PC-9 (cell line): Measurements from ENCODE around the gene DPP9. TPM values are rescaled to one million over a fixed set of nuclear protein-coding genes. Genes with fewer than 3 reads are reported as not detected.

Experiments
- BruUV-seq: library from RNA; stranded (reverse); fragments of 400-500 nt; replicated peaks from 2 replicates; lab custom pipeline; 2021; lab: Mats Ljungman, UMichigan
- CTCF ChIA-PET: fragments of 300-600 bp; sonication (Branson Sonifier 250); formaldehyde crosslinking; loops from one replicate; lab custom pipeline; 2022; ENCODE audit warnings: antibody characterized with exemption; lab: Charles Lee
- POLR2A ChIA-PET: fragments of 300-600 bp; sonication (Branson Sonifier 250); formaldehyde crosslinking; loops from one replicate; lab custom pipeline; 2022; ENCODE audit warnings: antibody characterized with exemption; ENCODE audit not compliant: unreplicated experiment; lab: Charles Lee
- DNase-seq, 2 experiments: peaks; one replicate each; pipeline versions ENCODE4 v3.0.0 to v3.0.0-alpha.2; 2015 to 2022; ENCODE audit warnings: mixed read lengths in 1 of 2
- H2AFZ ChIP-seq: fragments of 200-600 bp; sonication (generic); 2 replicates; pipeline ENCODE4 v1.8.1; 2017; ENCODE audit warnings: antibody characterized with exemption
- H3F3A ChIP-seq: fragments of 200-600 bp; sonication (generic); 2 replicates; pipeline ENCODE4 v1.8.1; 2017; ENCODE audit warnings: antibody characterized with exemption, mild to moderate bottlenecking, low read depth; ENCODE audit not compliant: insufficient read depth
- H3K27ac ChIP-seq: fragments of 200-600 bp; sonication (generic); 2 replicates; pipeline ENCODE4 v1.6.1; 2016; ENCODE audit warnings: mixed run types
- H3K27me3 ChIP-seq: fragments of 200-600 bp; sonication (generic); 2 replicates; pipeline ENCODE4 v1.6.1; 2016; ENCODE audit warnings: low read depth, mixed run types; ENCODE audit not compliant: insufficient read depth
- H3K36me3 ChIP-seq: fragments of 200-600 bp; sonication (generic); 2 replicates; pipeline ENCODE4 v1.6.1; 2016; ENCODE audit warnings: low read depth, mixed run types
- H3K4me1 ChIP-seq: fragments of 200-600 bp; sonication (generic); replicated peaks from 2 replicates; pipeline ENCODE4 v1.6.1; 2016; ENCODE audit warnings: mixed run types; ENCODE audit not compliant: insufficient read depth
- H3K4me2 ChIP-seq: fragments of 200-600 bp; sonication (generic); 2 replicates; pipeline ENCODE4 v1.6.1; 2017; ENCODE audit warnings: mixed run types
- H3K4me3 ChIP-seq: fragments of 200-600 bp; sonication (generic); 2 replicates; pipeline ENCODE4 v1.6.1; 2016; ENCODE audit warnings: mixed run types
- H3K79me2 ChIP-seq: fragments of 200-600 bp; sonication (generic); 2 replicates; pipeline ENCODE4 v1.6.1; 2017; ENCODE audit warnings: low read depth, mixed run types
- H3K9me2 ChIP-seq: fragments of 200-600 bp; sonication (generic); 2 replicates; pipeline ENCODE4 v1.8.1; 2017; ENCODE audit warnings: mild to moderate bottlenecking; ENCODE audit not compliant: insufficient read depth
- H3K9me3 ChIP-seq: fragments of 200-600 bp; sonication (generic); 2 replicates; pipeline ENCODE4 v1.8.1; 2016; ENCODE audit warnings: low read depth; ENCODE audit not compliant: insufficient read depth
- H4K20me1 ChIP-seq: fragments of 200-600 bp; sonication (generic); 2 replicates; pipeline ENCODE4 v1.8.1; 2017; ENCODE audit not compliant: insufficient read depth
- EZH2 ChIP-seq: fragments of 200-600 bp; sonication (generic); IDR thresholded peaks from 2 replicates; pipeline ENCODE4 v1.8.0; 2017; ENCODE audit warnings: antibody characterized with exemption, low read depth
- intact Hi-C: fragments of 100-400 bp; cut with micrococcal nuclease; formaldehyde crosslinking; loops from one replicate; pipeline ENCODE4 v1.10.0; 2022; ENCODE audit not compliant: unreplicated experiment
- total RNA-seq: library from RNA; stranded (reverse); gene quantifications from 2 replicates; pipeline ENCODE4 v1.2.3, GENCODE V29; 2021
- TF ChIP-seq, protein P1 (sequence below): fragments of 200-600 bp; sonication (generic); conservative IDR thresholded peaks from 2 replicates; pipeline ENCODE4 v1.6.1; 2017; ENCODE audit warnings: mixed run types, antibody characterized with exemption, mild to moderate bottlenecking, moderate library complexity

The DPP9 gene
- total RNA-seq, 1 experiment from 2014 or later = 85.3 TPM

DNA sequence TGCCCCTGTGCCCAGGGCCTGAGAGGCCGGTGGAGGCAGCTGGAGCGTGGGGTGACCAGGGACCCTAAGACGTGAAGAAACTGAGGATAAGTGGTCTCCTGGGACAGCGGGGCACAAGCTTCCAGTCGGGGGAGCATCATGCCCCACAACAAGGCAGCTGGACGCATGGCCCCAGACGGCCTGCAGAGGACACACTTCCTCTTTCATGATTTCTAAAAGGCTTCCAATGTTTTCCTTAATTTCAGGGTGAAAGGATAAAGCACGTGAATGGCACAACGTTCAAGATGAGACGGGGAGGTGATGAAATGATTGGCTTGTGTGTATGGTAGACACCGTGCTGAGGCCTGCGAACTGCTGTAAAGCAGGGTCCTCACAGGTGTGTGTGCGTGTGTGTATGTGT is 33.3 kb downstream of the DPP9 start:
- Histone ChIP-seq H3F3A (no peaks in the 10 kb centered on the region), H3K79me2 (no peaks in the 10 kb centered on the region), H3K4me2 (no peak overlapping the region), H3K27me3 (no peaks in the 10 kb centered on the region), H3K36me3 (no peaks in the 10 kb centered on the region), H3K4me3 (no peak overlapping the region), H4K20me1 (no peaks in the 10 kb centered on the region), H3K27ac (no peak overlapping the region), H3K9me3 (no peaks in the 10 kb centered on the region), H2AFZ (no peak overlapping the region), H3K4me1 (no peaks in the 10 kb centered on the region), H3K9me2 (no peaks in the 10 kb centered on the region)
- ChIA-PET CTCF (no interaction called here), POLR2A (no interaction called here)
- no peak for TF ChIP-seq EZH2
- TF ChIP-seq, protein P1, sequence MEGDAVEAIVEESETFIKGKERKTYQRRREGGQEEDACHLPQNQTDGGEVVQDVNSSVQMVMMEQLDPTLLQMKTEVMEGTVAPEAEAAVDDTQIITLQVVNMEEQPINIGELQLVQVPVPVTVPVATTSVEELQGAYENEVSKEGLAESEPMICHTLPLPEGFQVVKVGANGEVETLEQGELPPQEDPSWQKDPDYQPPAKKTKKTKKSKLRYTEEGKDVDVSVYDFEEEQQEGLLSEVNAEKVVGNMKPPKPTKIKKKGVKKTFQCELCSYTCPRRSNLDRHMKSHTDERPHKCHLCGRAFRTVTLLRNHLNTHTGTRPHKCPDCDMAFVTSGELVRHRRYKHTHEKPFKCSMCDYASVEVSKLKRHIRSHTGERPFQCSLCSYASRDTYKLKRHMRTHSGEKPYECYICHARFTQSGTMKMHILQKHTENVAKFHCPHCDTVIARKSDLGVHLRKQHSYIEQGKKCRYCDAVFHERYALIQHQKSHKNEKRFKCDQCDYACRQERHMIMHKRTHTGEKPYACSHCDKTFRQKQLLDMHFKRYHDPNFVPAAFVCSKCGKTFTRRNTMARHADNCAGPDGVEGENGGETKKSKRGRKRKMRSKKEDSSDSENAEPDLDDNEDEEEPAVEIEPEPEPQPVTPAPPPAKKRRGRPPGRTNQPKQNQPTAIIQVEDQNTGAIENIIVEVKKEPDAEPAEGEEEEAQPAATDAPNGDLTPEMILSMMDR = no peak
- no peak for DNase-seq
- intact Hi-C loops = no loop called here
- no TSS peak for BruUV-seq

DNA sequence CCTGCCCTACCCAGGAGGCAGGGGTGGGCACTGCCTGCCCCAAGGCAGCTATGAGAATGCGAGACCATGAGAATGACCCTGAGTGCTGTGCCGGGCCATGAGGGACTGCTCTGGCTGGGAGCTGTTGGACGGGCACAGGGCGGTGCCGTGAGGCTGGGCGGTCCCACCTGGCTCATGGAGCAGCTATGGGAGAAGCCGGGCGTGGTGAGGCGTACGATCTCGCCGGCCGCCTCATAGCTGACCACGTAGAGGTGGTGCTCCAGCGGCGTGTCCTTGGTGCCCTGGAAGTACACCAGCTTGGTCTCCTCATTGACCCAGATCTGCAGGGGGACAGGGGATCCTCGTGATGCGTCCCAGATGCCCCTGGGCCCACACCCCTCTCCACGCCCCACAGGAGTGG is 34.2 kb downstream of the DPP9 start:
- Histone ChIP-seq H3K9me3 (no peaks in the 10 kb centered on the region), H3F3A (no peaks in the 10 kb centered on the region), H3K27ac (no peak overlapping the region), H2AFZ (no peak overlapping the region), H3K4me1 (no peaks in the 10 kb centered on the region), H3K27me3 (no peaks in the 10 kb centered on the region), H3K79me2 (no peaks in the 10 kb centered on the region), H3K9me2 (no peaks in the 10 kb centered on the region), H3K4me3 (no peak overlapping the region), H3K36me3 (no peaks in the 10 kb centered on the region), H3K4me2 (no peak overlapping the region), H4K20me1 (no peaks in the 10 kb centered on the region)
- ChIA-PET CTCF (no interaction called here), POLR2A (no interaction called here)
- no TSS peak for BruUV-seq
- intact Hi-C loops = no loop called here
- TF ChIP-seq EZH2 = no peak
- TF ChIP-seq, protein P1 = no peak
- DNase-seq = no peak

DNA sequence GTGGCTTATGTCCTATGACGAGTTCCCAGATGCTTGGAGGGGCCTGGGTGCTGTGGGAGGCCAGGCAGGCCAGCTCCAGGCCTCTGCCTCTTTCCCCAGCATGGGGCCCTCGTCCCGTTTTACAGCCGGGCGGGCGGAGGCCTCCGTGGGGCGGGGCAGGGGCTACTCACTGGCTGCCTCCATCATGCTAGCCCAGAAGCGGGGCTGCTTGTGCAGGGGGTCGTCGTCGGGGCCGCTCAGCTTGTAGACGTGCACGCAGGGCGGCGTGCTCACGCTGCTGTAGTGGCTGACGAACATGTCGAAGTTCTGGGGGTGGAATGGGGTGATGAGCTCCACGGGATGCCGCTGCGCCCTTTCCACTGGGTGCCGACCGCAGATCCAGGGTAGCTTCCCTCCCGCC is 35.1 kb downstream of the DPP9 start:
- Histone ChIP-seq H3K27me3 (no peaks in the 10 kb centered on the region), H3K79me2 (no peaks in the 10 kb centered on the region), H3K4me1 (no peaks in the 10 kb centered on the region), H4K20me1 (no peaks in the 10 kb centered on the region), H3K36me3 (no peaks in the 10 kb centered on the region), H3K4me3 (no peak overlapping the region), H3F3A (no peaks in the 10 kb centered on the region), H3K4me2 (no peak overlapping the region), H3K9me2 (no peaks in the 10 kb centered on the region), H3K27ac (no peak overlapping the region), H2AFZ (no peak overlapping the region), H3K9me3 (no peaks in the 10 kb centered on the region)
- ChIA-PET CTCF (no interaction called here), POLR2A (no interaction called here)
- DNase-seq = no peak
- TF ChIP-seq, protein P1 = no peak
- no peak for TF ChIP-seq EZH2
- BruUV-seq = no TSS peak
- intact Hi-C loops = no loop called here
